Measurements from ENCODE around the gene MYOF.

DNA sequence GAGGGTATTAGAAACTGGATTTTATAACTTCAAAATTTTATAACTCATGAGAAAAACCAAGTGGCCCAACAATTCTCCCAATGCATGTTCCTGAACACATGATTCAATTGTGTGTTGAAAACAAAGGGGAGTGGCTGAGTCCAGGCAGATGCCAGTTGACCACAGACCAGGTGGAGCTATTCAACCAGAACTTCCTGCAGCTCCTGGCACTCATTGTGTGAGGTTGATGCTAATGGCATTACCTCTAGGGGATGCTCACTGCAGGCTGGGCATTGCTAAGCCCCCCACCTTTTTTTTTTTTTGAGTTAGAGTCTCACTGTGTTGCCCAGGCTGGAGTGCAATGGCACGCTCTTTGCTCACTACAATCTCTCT lies 20.3 kb downstream of the MYOF start:
- TF ChIP-seq POLR2A (IDR thresholded peaks at IDR 0.05; ENCODE audit: low read length) (no peak), GATA1 (IDR thresholded peaks at IDR 0.05; ENCODE audit: low read depth, low read length) (no peak)

Measured in erythroblast (primary cell).